Immature natural killer cell (primary cell): ENCODE results near the gene MVB12B. TPM values are rescaled to one million over a fixed set of nuclear protein-coding genes. Genes with fewer than 3 reads are reported as not detected.

Experiments used
- DNase-seq, 3 donors: peaks; one replicate each; pipeline ENCODE4 v3.0.0; 2022; ENCODE audit warnings: mixed read lengths in 1 of 3
- H3K27ac Mint-ChIP-seq, 6 donors: one replicate each; pipeline ENCODE4 v1.8.0; 2020; ENCODE audit warnings: mixed read lengths in 6 of 6, mild to moderate bottlenecking in 5 of 6, inconsistent platforms in 4 of 6, moderate library complexity in 3 of 6
- H3K27me3 Mint-ChIP-seq, 3 donors: one replicate each; pipeline ENCODE4 v1.8.0; 2020 to 2021; ENCODE audit warnings: low read depth in 3 of 3, mild to moderate bottlenecking in 3 of 3, mixed read lengths in 3 of 3, moderate library complexity in 3 of 3, inconsistent platforms in 1 of 3
- H3K36me3 Mint-ChIP-seq, 3 donors: one replicate each; pipeline ENCODE4 v1.8.0; 2020; ENCODE audit warnings: mixed read lengths in 3 of 3, inconsistent platforms in 2 of 3, mild to moderate bottlenecking in 2 of 3
- H3K4me1 Mint-ChIP-seq, 2 donors: one replicate each; pipeline ENCODE4 v1.8.0; 2020; ENCODE audit warnings: inconsistent platforms in 2 of 2, mild to moderate bottlenecking in 2 of 2, mixed read lengths in 2 of 2, moderate library complexity in 1 of 2
- H3K4me3 Mint-ChIP-seq, 5 donors: one replicate each; pipeline ENCODE4 v1.8.0; 2020; ENCODE audit warnings: mild to moderate bottlenecking in 5 of 5, mixed read lengths in 5 of 5, inconsistent platforms in 3 of 5, moderate library complexity in 3 of 5
- H3K9me3 Mint-ChIP-seq, 6 donors: one replicate each; pipeline ENCODE4 v1.8.0; 2020; ENCODE audit warnings: mild to moderate bottlenecking in 6 of 6, mixed read lengths in 6 of 6, inconsistent platforms in 4 of 6, moderate library complexity in 3 of 6
- polyA plus RNA-seq, 3 donors: library from polyadenylated mRNA; unstranded; fragments of 300-500 nt; fragmentation: Illumina TruSeq; gene quantifications; one replicate each; pipeline ENCODE4 v1.2.3, GENCODE V29; 2021

Gene MVB12B
- polyA plus RNA-seq, 3 donors from 2014 or later, result 0.54 to 1.2 TPM; not detected in 1

DNA sequence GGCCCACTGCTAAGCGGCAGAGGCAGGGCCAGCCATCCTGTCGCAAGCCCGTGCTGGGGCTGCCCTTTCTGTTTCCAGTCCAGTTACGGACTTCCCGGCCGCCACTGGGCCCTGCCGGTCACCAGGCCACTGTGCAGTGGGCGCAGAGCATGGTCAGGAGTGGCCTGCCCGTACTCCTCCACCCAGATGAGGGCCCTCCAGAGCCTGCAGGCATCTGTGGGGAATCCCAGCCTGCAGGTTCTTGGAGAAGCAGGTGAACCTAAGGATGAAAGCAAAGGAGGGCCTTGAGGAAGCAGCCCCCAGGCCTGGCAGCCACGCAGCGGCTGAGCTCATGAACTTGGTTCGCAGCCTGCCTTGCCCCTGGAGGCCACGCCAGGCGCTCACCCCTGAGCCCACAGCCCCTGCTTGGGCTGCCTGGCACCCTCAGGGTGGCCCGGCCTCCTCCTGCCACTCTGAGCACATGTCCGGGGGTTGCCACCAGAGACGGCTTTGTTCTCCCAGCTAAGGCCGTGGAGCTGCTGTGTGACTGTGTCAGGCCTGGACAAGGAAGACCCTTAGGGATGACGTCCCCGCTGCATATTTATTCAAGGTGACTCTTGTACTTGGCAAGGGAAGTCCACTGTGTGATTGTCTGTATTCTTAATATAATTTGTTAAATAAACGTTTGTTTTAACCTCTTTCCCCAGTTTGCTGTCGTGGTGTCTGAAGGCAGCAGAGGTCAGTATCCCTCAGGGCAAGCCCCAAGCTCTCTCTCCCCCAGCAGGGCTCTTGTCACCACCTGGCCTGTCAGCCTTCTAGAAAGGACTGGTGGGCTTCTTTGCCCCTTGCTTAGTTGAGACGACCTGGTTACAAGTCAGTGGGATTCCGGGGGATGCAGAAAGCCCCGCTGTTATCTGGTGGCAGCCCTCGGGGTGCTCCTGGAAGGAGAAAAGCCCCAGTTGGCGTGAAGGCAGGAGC is 180.0 kb downstream of the MVB12B start:
- H3K27me3 Mint-ChIP-seq, result peaks cover 3 to 13% (median 6%) of the 10 kb centered on the region in 3 donors
- H3K27ac Mint-ChIP-seq, result no peak overlapping the region
- H3K4me1 Mint-ChIP-seq, result no peaks in the 10 kb centered on the region
- no peak overlapping the region for H3K4me3 Mint-ChIP-seq
- no peak for DNase-seq
- no peaks in the 10 kb centered on the region for H3K36me3 Mint-ChIP-seq
- H3K9me3 Mint-ChIP-seq, result no peaks in the 10 kb centered on the region

DNA sequence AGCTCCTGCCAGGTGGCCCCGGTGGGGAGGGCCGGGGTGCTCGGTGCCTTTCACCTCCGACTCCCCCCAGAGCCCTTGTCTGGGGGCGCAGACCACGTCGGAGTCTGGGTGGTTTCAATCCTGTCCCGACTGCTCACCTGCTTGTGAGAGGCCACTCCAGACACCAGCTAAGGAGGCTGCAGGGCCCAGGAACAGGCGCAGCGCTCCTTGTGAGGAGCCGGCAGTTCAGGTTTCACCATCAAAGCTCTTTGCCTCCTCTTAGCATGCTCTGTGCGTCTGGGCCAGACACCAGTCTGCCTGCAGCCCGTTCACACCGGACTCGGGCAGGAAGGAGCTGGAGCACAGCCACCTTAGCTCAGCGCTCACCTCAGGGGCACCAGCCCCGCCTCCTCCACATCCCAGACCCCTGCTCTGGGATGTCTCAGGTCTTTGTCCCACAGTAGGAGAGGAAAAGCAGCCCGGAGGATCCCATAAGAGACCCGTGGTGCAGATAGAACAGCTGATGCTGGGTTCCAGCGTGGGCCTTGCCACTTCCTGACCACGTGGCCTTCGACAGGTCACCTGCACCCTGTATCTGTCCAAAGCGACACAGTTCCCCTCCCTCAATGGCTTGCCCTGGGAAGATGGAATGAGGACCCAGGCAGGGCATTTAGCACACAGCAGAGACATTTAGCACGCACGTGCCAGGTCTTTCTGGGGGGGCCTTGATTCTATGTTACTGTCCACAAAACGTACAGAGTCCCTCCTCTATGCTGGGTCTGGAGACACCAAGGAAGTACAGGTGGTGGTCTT is 180.9 kb downstream of the MVB12B start:
- no peak overlapping the region for H3K27ac Mint-ChIP-seq
- peaks cover 4 to 20% (median 10%) of the 10 kb centered on the region in 3 donors for H3K27me3 Mint-ChIP-seq
- DNase-seq, result no peak
- H3K4me3 Mint-ChIP-seq, result no peak overlapping the region
- no peaks in the 10 kb centered on the region for H3K36me3 Mint-ChIP-seq
- no peaks in the 10 kb centered on the region for H3K4me1 Mint-ChIP-seq
- no peaks in the 10 kb centered on the region for H3K9me3 Mint-ChIP-seq

DNA sequence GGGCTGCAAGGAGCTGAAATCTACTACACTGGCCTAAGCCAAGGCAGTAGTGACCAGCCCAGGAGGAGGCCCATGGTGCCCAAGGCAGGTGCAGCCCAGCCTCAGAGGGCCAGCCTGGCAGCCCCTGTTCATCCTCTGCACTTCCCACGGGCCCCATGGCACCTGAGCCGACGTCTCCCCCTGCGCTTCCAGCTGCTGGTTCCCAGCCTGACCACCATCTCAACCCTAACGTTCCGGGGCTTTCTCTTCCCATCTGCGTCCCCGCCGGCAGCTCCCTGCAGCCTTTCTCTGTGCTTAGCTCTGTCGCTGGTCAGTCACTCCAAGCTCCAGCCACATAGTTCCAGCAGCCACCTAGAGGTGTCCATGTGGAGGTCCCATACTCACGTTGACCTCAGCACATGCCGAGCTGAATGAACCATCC is 181.6 kb downstream of the MVB12B start:
- no peaks in the 10 kb centered on the region for H3K36me3 Mint-ChIP-seq
- H3K4me3 Mint-ChIP-seq, result no peak overlapping the region
- no peaks in the 10 kb centered on the region for H3K9me3 Mint-ChIP-seq
- no peak overlapping the region for H3K27ac Mint-ChIP-seq
- no peaks in the 10 kb centered on the region for H3K4me1 Mint-ChIP-seq
- DNase-seq, result no peak
- peaks cover 4 to 21% (median 13%) of the 10 kb centered on the region in 3 donors for H3K27me3 Mint-ChIP-seq

DNA sequence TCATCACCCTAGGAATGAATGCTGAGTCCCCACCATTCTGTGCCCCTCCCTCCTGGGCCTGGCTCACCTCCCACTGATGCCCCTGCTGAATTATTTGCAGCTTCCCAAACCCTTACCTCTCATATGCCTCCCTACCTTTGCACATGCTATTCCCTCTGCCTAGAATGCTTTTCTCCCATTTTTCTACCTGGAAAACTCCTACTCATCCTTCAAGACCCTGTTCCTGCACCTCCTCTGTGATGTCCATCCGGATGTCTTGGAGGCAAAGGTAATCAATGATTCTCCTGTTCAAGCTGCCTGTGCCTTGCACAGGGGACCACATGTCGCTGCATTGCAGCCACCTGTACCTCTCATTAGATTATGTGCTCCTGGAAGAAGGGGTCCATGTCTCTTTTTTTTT is 182.3 kb downstream of the MVB12B start:
- Mint-ChIP-seq H3K4me1 (no peaks in the 10 kb centered on the region), H3K4me3 (no peak overlapping the region), H3K27ac (no peak overlapping the region), H3K36me3 (no peaks in the 10 kb centered on the region), H3K27me3 (peaks cover 4 to 21% (median 19%) of the 10 kb centered on the region in 3 donors), H3K9me3 (no peaks in the 10 kb centered on the region)
- no peak for DNase-seq

DNA sequence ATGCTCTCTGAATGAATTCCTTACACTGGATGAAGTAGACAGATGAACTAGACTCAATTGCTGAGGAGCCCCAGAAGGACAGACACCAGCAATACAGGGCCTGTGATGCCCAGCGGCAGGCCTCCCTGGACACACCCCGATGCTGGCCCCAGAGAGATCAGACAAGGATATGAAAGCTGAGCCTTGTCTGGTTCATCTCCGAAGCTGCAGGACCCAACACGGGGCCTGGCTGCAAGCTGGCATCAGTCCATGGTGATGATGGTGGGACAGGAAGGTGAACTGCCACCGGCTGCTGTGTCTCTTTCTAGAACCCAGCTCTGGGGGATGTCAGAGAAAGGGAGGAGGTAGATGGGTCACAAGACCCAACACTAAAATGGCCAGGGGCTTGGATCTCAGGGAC is 183.1 kb downstream of the MVB12B start:
- DNase-seq, result no peak
- Mint-ChIP-seq H3K4me1 (no peaks in the 10 kb centered on the region), H3K4me3 (no peak overlapping the region)

DNA sequence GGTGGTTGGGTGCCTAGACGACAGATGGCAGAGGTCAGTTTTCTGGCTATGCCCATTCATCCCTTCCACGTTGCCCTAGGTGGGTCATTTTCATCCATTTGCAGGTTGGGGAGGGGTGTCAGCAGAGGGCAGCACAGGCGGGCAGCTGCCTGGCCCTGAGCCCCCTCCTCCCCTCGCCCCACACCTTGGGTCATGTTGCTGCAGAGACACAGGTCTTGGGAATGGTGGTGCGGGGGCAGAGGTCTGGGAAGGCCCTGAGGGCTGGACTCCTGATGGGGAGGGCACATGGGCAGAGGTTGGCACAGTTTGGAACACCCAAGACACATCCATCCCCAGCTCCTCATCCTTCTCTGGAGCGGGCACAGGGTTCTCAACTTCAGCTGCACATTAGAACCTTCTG is 183.9 kb downstream of the MVB12B start:
- peaks cover 5 to 6% of the 10 kb centered on the region in 2 donors for H3K4me1 Mint-ChIP-seq
- H3K4me3 Mint-ChIP-seq, result no peak overlapping the region
- no peak for DNase-seq
- H3K27ac Mint-ChIP-seq, result no peak overlapping the region
- peaks cover 4 to 26% (median 19%) of the 10 kb centered on the region in 3 donors for H3K27me3 Mint-ChIP-seq
- no peaks in the 10 kb centered on the region for H3K9me3 Mint-ChIP-seq
- H3K36me3 Mint-ChIP-seq, result no peaks in the 10 kb centered on the region

More for the DNA sequence above, 183.1 kb downstream of the MVB12B start:
- H3K27ac Mint-ChIP-seq, result no peak overlapping the region
- H3K36me3 Mint-ChIP-seq, result no peaks in the 10 kb centered on the region
- peaks cover 4 to 21% (median 19%) of the 10 kb centered on the region in 3 donors for H3K27me3 Mint-ChIP-seq
- H3K9me3 Mint-ChIP-seq, result no peaks in the 10 kb centered on the region

DNA sequence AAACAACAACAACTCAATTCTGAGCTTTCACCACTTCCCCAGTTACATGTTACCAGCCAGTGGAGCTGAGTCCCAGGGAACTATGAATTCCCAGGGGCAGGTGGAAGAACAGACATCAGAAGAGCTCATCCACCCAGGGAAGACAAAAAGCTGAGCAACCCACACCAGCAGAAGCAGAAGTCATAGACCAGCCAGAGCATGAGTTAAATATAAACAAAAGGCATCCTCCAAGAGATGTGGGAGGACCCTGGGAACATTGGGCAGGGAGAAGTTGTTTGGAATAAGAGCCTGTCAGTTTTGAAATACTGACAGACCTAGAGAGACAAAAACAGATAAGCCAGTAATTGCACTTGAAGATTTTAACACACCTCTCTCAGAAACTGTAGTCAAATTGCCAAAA is 184.8 kb downstream of the MVB12B start:
- no peak overlapping the region for H3K4me3 Mint-ChIP-seq
- H3K27me3 Mint-ChIP-seq, result peaks cover 4 to 27% (median 20%) of the 10 kb centered on the region in 3 donors
- H3K9me3 Mint-ChIP-seq, result peaks cover 0 to under 1% (median 0%) of the 10 kb centered on the region in 6 donors
- no peak overlapping the region for H3K27ac Mint-ChIP-seq
- no peak for DNase-seq
- H3K36me3 Mint-ChIP-seq, result no peaks in the 10 kb centered on the region
- peaks cover 9 to 12% of the 10 kb centered on the region in 2 donors for H3K4me1 Mint-ChIP-seq

DNA sequence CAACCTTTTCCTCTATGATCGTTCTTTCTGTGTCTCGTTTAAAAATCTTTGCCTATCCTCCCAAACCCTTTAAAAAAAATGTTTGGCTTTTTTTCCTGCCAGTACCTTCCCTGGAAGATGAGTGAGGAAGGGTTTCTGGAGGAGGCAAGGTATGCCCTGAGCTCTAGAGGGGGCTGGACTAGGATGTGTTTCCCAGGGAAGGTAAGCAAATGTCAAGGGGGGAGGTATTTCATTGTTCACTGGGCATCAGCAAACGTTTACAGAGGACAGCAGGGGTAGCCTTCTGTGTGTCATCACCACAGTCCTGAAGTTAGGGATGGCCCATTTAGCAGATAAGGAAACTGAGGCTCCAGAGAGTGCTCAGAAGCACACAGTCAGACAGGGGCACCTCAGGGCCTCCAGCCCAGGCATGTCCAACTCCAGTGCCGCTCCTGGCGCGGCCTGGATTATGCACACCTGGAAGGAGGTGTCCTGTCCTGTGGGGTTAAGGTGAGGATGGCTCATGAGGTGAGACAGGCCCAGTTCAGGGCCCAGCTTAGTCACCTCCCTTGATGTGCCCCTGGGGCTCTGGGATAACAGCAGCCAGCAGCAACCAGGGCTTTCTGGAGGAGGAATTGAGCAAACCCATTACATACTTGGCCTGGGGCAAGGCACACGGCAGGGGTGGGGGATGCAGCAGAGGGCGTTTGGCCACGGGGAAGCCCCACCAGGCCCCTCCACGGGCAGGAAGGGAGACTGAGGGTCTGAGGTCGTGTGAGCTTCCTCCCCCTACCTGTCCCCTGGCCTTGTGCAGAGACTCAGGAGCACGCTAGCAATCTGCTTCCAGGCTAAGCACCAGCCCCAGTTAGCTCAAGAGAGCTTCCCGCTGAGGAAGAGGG is 186.8 kb downstream of the MVB12B start:
- no peak overlapping the region for H3K27ac Mint-ChIP-seq
- H3K27me3 Mint-ChIP-seq, result peaks cover 8 to 31% (median 22%) of the 10 kb centered on the region in 3 donors
- no peak for DNase-seq

DNA sequence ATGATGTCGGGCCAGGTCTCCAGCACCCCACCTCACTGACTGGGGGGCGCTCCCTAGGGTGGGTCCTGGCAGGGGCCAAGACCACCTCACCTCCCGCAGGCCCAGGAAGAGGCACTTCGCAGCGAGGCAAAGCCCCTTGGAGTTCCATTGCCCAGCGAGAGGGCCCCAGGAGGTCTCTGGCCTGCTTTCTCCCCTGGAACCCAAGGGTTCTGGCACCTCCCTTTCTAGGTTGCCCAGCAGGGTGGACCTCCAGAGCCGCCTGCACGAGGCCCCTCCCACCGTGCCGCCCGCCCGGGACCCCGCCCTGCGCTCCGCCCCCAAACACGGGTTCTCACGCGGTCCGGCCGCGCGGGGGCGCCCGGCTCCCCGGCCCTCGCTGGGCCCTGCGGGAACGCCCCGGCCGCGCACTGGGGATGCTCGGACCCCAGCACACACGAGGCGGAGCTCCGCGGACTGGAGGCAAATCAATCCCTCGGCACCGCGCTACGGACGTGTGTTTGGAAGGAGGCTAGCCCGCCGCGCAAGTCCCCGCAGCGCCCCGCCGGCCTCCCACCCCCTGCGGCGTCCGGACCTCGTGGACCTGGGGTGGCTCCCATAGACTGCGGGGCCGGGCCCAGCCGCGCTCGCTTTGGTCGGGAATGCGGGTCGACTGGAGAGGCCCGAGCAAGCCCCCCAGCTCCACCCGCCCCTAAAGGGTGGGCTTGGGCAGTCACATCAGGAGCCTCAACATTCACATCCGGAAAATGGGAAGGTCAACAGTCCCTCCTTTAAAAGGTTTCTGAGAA is 187.6 kb downstream of the MVB12B start:
- H3K27ac Mint-ChIP-seq, result no peak overlapping the region
- peaks cover 11 to 36% (median 25%) of the 10 kb centered on the region in 3 donors for H3K27me3 Mint-ChIP-seq
- peak; percentile 59 to 68 (median 59) for DNase-seq
- no peak overlapping the region for H3K4me3 Mint-ChIP-seq
- peaks cover 0 to 1% (median 0%) of the 10 kb centered on the region in 6 donors for H3K9me3 Mint-ChIP-seq
- no peaks in the 10 kb centered on the region for H3K36me3 Mint-ChIP-seq
- H3K4me1 Mint-ChIP-seq, result peaks cover 36 to 40% of the 10 kb centered on the region in 2 donors

More for the DNA sequence above, 186.8 kb downstream of the MVB12B start:
- Mint-ChIP-seq H3K9me3 (peaks cover 0 to 1% (median 0%) of the 10 kb centered on the region in 6 donors), H3K4me3 (peak overlapping the region in 1 of 5 donors; percentile 33), H3K4me1 (peaks cover 27 to 32% of the 10 kb centered on the region in 2 donors), H3K36me3 (no peaks in the 10 kb centered on the region)

DNA sequence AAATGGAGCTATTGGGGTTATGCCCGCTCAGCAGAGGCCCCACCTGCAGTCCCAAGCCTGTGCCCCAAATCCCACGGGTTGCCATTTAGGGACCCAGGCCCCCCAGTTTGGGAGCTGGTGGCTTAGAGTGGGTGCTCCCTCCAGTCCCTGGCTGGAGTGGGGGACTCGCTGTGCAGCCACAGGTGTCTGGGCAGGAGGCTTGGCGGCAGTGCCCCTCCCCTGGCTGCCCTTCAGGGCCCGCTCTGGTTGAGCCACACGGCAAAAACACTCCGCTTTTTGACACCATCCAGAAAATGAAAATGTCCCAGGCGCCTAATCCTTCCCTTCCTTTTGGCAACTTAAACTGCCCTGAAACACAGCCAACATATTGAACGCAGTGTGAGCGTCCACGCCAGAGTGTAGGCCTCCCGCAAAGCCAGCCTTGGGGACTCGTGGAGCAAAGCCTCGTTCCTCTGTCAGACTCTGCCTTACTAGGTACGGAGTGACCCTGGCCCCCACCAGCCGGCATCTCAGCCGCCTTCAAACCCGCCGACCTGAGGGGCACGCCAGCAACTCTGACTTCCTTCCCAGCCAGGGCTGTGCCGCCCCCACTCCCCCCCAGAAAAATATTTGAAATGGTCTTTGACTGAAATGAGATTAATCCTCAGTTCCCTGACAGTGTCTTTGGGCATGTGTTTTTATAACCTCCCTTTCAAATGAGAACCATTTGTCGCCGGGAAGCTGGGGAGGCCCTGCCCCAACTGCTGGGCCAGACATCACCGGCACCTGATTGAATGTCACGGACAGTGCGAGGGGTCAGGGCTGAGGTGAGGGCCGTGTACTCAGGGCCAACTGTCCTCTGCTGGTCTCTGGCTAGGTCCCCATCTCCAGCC is 188.6 kb downstream of the MVB12B start:
- DNase-seq, result no peak
- Mint-ChIP-seq H3K4me3 (peak overlapping the region in 3 of 5 donors; percentile 4 to 46 (median 12)), H3K4me1 (peaks cover 43 to 47% of the 10 kb centered on the region in 2 donors), H3K36me3 (no peaks in the 10 kb centered on the region), H3K27me3 (peaks cover 11 to 32% (median 22%) of the 10 kb centered on the region in 3 donors), H3K27ac (no peak overlapping the region), H3K9me3 (peaks cover 0 to 1% (median 0%) of the 10 kb centered on the region in 6 donors)

DNA sequence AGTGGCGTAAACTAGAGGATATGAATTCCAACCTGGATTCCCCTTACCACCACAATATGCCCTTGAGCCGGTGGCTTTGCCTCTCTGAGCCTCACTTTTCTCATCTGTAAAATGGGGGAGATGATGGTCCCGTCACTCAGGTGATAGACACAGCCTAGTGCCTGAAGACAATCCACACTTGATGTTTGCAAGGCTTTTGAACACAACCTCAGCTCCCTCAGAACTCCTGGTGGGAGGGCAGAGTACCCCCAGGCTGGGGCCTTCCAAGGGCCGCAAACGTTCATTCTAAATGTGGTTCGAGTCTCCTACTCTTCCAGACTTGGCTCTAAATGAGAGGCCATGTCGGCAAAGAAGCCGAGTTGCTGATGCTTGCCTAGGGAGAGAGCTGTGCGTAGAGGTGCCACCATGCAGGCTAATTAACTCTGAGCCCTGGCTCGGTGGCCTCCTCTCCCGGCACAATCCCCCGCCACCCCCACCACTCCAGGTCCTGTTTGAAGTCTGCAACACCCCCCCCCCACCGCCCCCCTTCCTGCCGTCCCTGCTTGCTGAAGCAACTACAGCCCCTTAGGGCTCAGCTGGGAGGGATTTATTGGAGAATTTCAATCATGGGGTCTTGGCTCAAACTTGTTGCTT is 189.4 kb downstream of the MVB12B start:
- peaks cover 45 to 47% of the 10 kb centered on the region in 2 donors for H3K4me1 Mint-ChIP-seq
- no peaks in the 10 kb centered on the region for H3K36me3 Mint-ChIP-seq
- H3K9me3 Mint-ChIP-seq, result peaks cover 0 to 1% (median 0%) of the 10 kb centered on the region in 6 donors
- peaks cover 11 to 32% (median 22%) of the 10 kb centered on the region in 3 donors for H3K27me3 Mint-ChIP-seq
- DNase-seq, result no peak
- no peak overlapping the region for H3K27ac Mint-ChIP-seq
- peak overlapping the region in 3 of 5 donors; percentile 46 to 97 (median 85) for H3K4me3 Mint-ChIP-seq
